ENCODE measurements around the gene MAFG. TPM values are rescaled to one million over a fixed set of nuclear protein-coding genes. Genes with fewer than 3 reads are reported as not detected.

The MAFG gene
- total RNA-seq, 1 experiment from 2014 or later = 31.4 TPM

- no CpG with 5 or more reads among the region's 13 CpGs for WGBS (ENCODE audit: extremely low coverage, insufficient read length, low lambda C conversion rate)
- H3K56ac ChIP-seq (ENCODE audit: insufficient read length, low read depth, low read length) = no peak within 1 kb of the TSS
- no peak within 1 kb of the TSS for H3K9ac ChIP-seq (ENCODE audit: extremely low read depth, insufficient read length, low read length)
- H3K27me3 Mint-ChIP-seq (ENCODE audit: low read depth) = peaks cover 66% of the 10 kb centered on the region
- H3K23ac ChIP-seq (ENCODE audit: insufficient read length, low read depth, low read length) = no peak within 1 kb of the TSS
- no peak within 1 kb of the TSS for H3K14ac ChIP-seq (ENCODE audit: insufficient read depth, low read length)
- H3K9me3 ChIP-seq (ENCODE audit: control insufficient read depth, low read depth, low read length) = no peaks in the 10 kb centered on the region
- H4K20me1 ChIP-seq (ENCODE audit: control insufficient read depth, insufficient read depth, insufficient read length) = no peaks in the 10 kb centered on the region
- no peaks in the 10 kb centered on the region for H3K9me3 Mint-ChIP-seq
- H3K4me3 Mint-ChIP-seq = no peak within 1 kb of the TSS; a peak in 1 of 5 replicates
- no peak within 1 kb of the TSS for H4K91ac ChIP-seq (ENCODE audit: insufficient read length, low read depth, low read length)
- no peak within 1 kb of the TSS for H2AFZ ChIP-seq (ENCODE audit: low read length)
- no peak within 1 kb of the TSS for H3K27ac ChIP-seq (ENCODE audit: insufficient read length, low read depth, low read length)
- H2BK120ac ChIP-seq (ENCODE audit: low read depth, low read length, poor library complexity, severe bottlenecking) = no peak within 1 kb of the TSS
- H3K4me1 ChIP-seq (ENCODE audit: insufficient read depth, low read length) = no peaks in the 10 kb centered on the region; the same call in 1 of the 2 replicates
- no peaks in the 10 kb centered on the region for H3K27me3 ChIP-seq (ENCODE audit: insufficient read depth, low read length)
- no peaks in the 10 kb centered on the region for H3K79me2 ChIP-seq (ENCODE audit: insufficient read depth, low read length)
- no peak for DNase-seq
- H3K18ac ChIP-seq (ENCODE audit: insufficient read length, low read depth, low read length) = no peak within 1 kb of the TSS
- peaks cover 8 to 18% of the 10 kb centered on the region in 2 experiments for H3K4me1 Mint-ChIP-seq
- no peak within 1 kb of the TSS for H4K8ac ChIP-seq (replicated peaks; ENCODE audit: insufficient read length, low read depth, low read length)
- no peak within 1 kb of the TSS for H3K4ac ChIP-seq (ENCODE audit: low read depth, low read length)
- no peak within 1 kb of the TSS for H2BK5ac ChIP-seq (ENCODE audit: insufficient read length, low read length)
- no peak within 1 kb of the TSS for H2BK12ac ChIP-seq (ENCODE audit: insufficient read length, low read depth, low read length)
- no peaks in the 10 kb centered on the region for H3K23me2 ChIP-seq (ENCODE audit: insufficient read length, low read depth, low read length, poor library complexity, severe bottlenecking)
- H2BK15ac ChIP-seq (ENCODE audit: low read depth, low read length) = no peak within 1 kb of the TSS
- peak within 1 kb of the TSS in 1 of 3 experiments; percentile 81; a peak in 1 of 7 replicates for H3K27ac Mint-ChIP-seq
- no peak within 1 kb of the TSS for H2AK5ac ChIP-seq (ENCODE audit: insufficient read length, low read length)
- no peaks in the 10 kb centered on the region for H3K79me1 ChIP-seq (ENCODE audit: insufficient read depth, low read depth, low read length, poor library complexity, severe bottlenecking)
- no peak within 1 kb of the TSS for H3K4me2 ChIP-seq (ENCODE audit: insufficient read depth, insufficient read length, low read length)
- no peak within 1 kb of the TSS for H4K5ac ChIP-seq (ENCODE audit: insufficient read length, low read depth, low read length)
- no peak within 1 kb of the TSS for H3T11ph ChIP-seq (ENCODE audit: low read length)
- H2BK20ac ChIP-seq (ENCODE audit: low read depth, low read length, poor library complexity, severe bottlenecking) = no peak within 1 kb of the TSS
- H3K36me3 Mint-ChIP-seq (ENCODE audit: insufficient read depth in 1 of 3, low read depth in 3 of 3) = no peaks in the 10 kb centered on the region
- TF ChIP-seq, protein P1, sequence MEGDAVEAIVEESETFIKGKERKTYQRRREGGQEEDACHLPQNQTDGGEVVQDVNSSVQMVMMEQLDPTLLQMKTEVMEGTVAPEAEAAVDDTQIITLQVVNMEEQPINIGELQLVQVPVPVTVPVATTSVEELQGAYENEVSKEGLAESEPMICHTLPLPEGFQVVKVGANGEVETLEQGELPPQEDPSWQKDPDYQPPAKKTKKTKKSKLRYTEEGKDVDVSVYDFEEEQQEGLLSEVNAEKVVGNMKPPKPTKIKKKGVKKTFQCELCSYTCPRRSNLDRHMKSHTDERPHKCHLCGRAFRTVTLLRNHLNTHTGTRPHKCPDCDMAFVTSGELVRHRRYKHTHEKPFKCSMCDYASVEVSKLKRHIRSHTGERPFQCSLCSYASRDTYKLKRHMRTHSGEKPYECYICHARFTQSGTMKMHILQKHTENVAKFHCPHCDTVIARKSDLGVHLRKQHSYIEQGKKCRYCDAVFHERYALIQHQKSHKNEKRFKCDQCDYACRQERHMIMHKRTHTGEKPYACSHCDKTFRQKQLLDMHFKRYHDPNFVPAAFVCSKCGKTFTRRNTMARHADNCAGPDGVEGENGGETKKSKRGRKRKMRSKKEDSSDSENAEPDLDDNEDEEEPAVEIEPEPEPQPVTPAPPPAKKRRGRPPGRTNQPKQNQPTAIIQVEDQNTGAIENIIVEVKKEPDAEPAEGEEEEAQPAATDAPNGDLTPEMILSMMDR (conservative IDR thresholded peaks at IDR 0.05) = no peak
These were observed 19.7 kb upstream of the MAFG start, which contains the start of gene MYADML2 for GRCh38 chr17:81947189-81947588. TSS of gene MYADML2 (minus strand) at chr17:81947233. CDS start at chr17:81941741, 5,492 bp downstream.

Data from H9 (cell line).